ENCODE data around the gene OSCP1.
"Not testable (repeated sequence)": the region's sequence is repeated elsewhere in the genome, so short reads cannot be mapped to it uniquely, and the experiment has no call there.

Gene OSCP1, protein sequence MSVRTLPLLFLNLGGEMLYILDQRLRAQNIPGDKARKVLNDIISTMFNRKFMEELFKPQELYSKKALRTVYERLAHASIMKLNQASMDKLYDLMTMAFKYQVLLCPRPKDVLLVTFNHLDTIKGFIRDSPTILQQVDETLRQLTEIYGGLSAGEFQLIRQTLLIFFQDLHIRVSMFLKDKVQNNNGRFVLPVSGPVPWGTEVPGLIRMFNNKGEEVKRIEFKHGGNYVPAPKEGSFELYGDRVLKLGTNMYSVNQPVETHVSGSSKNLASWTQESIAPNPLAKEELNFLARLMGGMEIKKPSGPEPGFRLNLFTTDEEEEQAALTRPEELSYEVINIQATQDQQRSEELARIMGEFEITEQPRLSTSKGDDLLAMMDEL

DNA sequence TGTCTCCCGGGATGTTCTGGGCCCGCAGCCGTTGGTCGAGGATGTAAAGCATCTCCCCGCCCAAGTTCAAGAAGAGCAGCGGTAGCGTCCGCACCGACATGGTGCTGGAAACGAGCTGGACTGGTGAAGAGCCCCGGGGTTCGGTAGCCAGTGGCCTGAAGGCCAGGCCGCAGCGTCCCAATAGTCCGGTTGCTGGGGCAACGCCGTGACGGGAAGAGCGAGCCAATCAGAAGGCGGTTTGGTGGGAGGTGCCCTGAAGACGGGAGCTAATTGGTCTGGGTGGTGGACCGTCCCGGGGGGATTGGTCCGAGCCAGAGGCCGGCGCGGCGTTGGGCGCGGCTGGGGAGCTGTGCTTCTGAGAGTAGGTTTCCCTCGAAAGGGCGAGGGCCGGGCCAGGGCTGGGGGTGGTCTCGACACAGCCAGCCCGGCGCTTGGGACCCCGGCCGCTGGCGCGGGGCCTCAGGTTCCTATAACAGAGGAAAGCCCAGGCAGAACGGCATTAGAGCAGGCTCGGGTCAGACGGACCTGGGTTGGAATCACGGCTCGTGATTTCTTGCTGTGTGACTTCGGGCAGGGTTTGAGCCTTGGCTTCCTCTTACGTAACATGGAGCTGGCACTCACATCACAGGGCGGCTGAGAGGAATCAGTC is at the start of gene OSCP1:
OSCP1 (minus strand) TSS at position 182 of the 649 bp plus-strand sequence; CDS start at position 100, 82 bp downstream.
- H3K4me3 ChIP-seq (ENCODE audit: control insufficient read depth, low read depth, low read length), result peak within 1 kb of the TSS; percentile 49
- TF ChIP-seq, protein P1, sequence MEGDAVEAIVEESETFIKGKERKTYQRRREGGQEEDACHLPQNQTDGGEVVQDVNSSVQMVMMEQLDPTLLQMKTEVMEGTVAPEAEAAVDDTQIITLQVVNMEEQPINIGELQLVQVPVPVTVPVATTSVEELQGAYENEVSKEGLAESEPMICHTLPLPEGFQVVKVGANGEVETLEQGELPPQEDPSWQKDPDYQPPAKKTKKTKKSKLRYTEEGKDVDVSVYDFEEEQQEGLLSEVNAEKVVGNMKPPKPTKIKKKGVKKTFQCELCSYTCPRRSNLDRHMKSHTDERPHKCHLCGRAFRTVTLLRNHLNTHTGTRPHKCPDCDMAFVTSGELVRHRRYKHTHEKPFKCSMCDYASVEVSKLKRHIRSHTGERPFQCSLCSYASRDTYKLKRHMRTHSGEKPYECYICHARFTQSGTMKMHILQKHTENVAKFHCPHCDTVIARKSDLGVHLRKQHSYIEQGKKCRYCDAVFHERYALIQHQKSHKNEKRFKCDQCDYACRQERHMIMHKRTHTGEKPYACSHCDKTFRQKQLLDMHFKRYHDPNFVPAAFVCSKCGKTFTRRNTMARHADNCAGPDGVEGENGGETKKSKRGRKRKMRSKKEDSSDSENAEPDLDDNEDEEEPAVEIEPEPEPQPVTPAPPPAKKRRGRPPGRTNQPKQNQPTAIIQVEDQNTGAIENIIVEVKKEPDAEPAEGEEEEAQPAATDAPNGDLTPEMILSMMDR (IDR thresholded peaks at IDR 0.05; ENCODE audit: control insufficient read depth, insufficient read depth, low read depth, low read length, missing control alignments), result no peak
- DNase-seq (ENCODE audit: low read depth), result peak; percentile 84

DNA sequence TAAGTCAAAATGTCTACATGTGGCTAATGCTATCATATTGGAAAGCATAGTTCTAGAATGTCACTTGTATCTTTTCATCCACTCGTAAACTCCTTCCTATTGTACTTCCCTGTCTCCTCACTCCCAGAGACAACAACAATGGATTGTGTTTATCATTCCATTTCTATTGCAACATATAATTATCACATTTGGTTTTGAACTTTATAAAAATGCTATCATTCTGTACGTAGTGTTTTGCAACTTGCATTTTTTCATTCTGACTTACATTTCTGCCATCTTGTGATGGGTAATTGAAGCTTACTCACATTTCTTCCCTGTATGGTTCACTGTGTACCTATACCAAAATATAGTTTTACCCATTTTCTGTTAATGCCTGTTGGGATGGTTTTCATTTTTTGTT is 47.0 kb upstream of the OSCP1 start:
- TF ChIP-seq, protein P1 (IDR thresholded peaks at IDR 0.05; ENCODE audit: control insufficient read depth, insufficient read depth, low read depth, low read length, missing control alignments), result no peak
- DNase-seq (ENCODE audit: low read depth), result no peak
- H3K4me3 ChIP-seq (ENCODE audit: control insufficient read depth, low read depth, low read length), result no peak overlapping the region

DNA sequence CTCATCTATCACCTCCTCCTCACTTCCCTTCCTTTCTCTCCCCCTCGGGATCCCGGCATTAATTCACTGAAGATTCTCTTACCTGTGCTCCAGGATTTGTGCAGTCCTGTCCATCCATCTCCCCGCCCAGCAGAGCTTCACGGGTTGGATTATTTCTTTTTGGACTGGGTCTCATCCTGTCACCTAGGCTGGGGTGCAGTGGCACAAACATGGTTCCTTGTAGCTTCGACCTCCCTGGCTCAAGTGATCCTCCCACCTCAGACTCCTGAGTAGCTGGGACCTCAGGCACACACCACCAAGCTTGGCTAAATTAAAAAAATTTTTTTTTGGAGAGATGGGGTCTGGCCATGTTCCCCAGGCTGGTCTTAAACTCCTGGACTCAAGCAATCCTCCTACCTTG is 44.7 kb upstream of the OSCP1 start:
- no peak for DNase-seq (ENCODE audit: low read depth)
- H3K4me3 ChIP-seq (ENCODE audit: control insufficient read depth, low read depth, low read length), result no peak overlapping the region
- TF ChIP-seq, protein P1 (IDR thresholded peaks at IDR 0.05; ENCODE audit: control insufficient read depth, insufficient read depth, low read depth, low read length, missing control alignments), result no peak

DNA sequence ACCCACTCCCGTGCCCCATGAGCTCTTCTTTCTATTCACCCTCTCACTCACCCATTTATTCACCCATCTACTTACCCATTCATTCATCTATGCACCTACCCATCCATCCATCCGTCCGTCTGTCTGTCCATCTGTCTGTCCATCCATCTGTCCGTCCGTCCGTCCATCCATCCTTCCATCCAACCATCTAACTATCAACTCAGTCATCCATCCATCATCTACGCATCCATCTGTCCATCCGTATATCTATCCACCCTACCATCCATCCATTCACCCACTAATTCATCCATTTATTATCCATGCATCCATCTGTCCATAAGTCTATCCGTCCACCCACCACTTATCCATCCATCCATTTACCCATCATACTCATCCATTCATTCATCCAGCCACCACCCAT is 43.3 kb upstream of the OSCP1 start:
- H3K4me3 ChIP-seq (ENCODE audit: control insufficient read depth, low read depth, low read length), result no peak overlapping the region
- TF ChIP-seq, protein P1 (IDR thresholded peaks at IDR 0.05; ENCODE audit: control insufficient read depth, insufficient read depth, low read depth, low read length, missing control alignments), result no peak
- DNase-seq (ENCODE audit: low read depth), result no peak

DNA sequence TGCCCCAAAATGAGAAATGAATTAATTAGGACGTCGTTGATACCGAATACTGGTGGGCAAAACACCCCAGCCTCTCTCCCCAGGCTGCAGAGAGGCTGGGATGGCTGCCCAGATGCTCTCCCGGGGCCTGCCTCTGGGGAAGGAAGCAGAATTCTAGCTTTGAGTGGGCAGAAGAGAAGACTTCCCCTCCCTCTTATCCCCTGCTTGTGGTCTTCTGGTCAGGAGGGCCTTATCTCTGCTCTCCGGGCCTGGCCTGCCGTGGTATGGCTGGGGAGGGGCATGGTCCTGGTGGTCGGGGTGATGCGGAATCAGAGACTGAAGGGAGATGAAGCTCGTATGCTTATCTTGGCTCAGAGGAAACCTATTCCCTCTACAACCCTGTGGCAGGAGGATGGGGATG is 42.2 kb upstream of the OSCP1 start:
- no peak for DNase-seq (ENCODE audit: low read depth)
- TF ChIP-seq, protein P1 (IDR thresholded peaks at IDR 0.05; ENCODE audit: control insufficient read depth, insufficient read depth, low read depth, low read length, missing control alignments), result no peak

DNA sequence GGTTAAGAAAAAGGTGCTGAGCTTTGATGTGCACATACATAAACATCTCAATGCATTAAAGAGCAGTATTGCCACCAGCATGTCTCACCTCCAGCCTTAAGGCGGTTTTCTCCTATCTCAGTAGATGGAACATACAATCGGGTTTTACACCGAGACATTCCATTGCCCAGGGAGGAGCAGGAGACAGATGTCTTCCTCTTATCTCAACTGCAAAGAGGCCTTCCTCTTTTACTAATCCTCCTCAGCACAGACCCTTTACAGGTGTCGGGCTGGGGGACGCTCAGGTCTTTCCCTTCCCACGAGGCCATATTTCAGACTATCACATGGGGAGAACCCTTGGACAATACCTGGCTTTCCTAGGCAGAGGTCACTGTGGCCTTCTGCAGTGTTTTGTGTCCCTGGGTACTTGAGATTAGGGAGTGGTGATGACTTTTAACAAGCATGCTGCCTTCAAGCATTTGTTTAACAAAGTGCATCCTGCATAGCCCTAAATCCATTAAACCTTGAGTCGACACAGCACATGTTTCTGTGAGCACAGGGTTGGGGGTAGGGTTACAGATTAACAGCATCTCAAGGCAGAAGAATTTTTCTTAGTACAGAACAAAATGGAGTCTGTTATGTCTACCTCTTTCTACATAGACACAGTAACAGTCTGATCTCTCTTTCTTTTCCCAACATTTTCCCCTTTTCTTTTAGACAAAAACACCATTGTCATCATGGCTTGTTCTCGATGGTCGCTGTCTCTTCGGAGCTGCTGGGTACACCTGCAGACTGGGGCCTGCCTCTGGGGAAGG is 39.2 kb upstream of the OSCP1 start:
- not testable (repeated sequence) for H3K4me3 ChIP-seq (ENCODE audit: control insufficient read depth, low read depth, low read length); DNase-seq (ENCODE audit: low read depth)

More for the DNA sequence above, 42.2 kb upstream of the OSCP1 start:
- no peak overlapping the region for H3K4me3 ChIP-seq (ENCODE audit: control insufficient read depth, low read depth, low read length)

Data from AG09309 (cell line).